ENCODE measurements around the gene SCAP.

The SCAP gene

DNA sequence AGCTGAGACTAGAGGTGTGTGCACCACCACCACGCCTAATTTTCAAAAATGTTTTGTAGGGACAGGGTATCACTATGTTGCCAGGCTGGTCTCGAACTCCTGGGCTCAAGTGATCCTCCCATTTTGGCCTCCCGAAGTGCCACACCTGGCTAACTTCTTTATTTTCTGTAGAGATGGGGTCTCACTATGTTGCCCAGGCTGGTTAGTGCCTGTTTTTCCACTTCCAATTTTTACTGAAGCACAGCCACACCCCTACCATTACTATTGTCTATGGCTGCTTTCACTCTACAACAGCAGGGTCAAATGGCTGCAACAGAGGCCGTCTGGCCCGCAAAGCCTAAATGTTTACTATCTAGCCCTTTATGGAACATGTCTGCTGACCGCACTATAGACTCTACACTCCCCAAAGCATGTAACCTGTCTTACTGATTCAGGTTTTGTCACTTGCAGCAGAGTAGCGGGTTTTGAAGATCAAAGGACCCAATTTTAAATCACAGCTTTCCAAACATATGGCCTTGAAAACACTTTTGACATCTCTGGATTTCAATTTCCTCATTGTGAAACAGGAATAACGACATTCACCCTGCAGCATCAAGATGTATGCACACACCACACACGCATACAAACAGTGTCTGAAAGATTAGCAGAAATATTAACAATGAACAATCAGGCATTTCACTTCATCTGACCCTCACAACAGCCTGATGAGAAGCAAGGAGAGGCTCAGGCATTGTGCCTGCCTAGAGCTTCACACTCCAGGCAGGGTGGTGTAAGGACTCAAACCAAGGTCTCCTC lies 46.1 kb downstream of the SCAP start:
- DNase-seq: no peak

DNA sequence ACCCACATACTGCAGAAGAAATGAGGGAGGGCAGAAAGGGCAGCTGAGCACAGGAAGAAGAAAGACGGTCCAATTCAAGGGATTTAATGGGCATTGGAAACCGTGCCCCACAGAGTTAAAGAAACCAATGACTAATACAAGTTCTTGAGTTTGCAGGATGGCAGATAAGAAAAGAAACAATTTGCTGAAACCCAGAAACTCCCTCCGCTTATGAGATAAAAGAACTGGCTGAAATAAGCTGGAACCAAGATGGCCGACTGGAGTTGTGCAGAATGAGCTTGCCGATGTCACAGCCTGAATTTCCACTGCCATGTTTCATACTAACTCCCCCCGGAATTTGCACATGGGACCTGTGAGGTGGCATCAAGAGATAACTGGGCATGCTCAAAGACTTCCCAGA lies 47.1 kb downstream of the SCAP start:
- no peak for DNase-seq

DNA sequence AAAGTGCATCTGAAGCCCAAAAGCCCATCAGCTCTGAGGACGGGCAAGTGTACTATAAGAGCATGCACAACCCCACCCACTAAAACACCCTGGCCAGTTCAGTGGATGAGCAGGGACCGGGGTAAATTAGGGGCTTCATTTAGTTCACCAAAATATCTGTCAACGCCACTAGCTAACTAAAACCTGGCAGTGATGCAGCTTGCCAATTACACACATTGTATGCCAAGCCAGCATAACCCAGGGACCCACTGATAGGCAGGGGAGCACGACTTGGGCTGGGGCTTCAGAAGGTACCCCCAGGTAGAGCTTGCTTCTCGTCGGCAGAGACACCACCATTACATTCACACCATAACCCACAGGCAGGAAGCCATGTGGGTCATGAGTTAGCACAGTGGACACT lies 47.9 kb downstream of the SCAP start:
- no peak for DNase-seq

DNA sequence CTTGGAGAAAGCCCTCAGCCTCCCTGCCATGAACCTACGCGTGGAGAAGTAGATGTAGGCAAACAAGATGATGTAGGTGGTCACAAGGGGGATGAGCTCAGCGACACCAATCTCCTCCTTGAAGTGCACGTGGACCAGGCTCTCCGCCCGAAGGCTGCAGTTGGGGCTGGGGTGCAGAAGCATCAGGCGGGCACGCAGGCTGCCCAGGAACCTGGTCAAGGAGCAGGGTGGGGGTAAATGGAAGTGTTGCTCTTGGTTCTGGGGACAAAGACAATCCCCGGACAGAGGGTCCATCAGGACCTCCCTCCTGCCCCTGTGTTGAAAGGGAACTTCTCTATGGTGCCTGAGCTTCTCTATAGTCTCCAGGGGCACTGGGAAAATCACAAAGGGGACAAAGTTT lies 49.8 kb downstream of the SCAP start:
- DNase-seq: no peak

DNA sequence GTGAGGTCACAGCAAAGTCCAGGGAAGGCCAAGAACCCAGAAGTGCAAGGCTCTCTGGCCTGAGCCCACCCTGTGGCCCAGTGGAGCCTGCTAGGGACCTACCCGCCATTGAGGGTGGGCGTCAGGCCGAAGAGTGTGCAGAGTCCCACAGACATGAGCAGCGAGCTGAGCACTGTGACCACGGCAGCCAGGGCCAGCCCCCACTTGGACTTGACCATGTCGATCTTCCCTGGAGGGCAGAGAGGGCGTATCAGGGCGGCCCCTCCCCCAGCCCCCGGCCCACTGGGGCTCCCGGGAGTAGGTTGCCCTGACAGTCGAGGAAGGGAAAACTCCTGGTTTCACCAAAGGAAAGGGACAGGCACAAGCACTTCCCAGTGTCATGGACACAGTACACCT lies 50.4 kb downstream of the SCAP start:
- DNase-seq: no peak

DNA sequence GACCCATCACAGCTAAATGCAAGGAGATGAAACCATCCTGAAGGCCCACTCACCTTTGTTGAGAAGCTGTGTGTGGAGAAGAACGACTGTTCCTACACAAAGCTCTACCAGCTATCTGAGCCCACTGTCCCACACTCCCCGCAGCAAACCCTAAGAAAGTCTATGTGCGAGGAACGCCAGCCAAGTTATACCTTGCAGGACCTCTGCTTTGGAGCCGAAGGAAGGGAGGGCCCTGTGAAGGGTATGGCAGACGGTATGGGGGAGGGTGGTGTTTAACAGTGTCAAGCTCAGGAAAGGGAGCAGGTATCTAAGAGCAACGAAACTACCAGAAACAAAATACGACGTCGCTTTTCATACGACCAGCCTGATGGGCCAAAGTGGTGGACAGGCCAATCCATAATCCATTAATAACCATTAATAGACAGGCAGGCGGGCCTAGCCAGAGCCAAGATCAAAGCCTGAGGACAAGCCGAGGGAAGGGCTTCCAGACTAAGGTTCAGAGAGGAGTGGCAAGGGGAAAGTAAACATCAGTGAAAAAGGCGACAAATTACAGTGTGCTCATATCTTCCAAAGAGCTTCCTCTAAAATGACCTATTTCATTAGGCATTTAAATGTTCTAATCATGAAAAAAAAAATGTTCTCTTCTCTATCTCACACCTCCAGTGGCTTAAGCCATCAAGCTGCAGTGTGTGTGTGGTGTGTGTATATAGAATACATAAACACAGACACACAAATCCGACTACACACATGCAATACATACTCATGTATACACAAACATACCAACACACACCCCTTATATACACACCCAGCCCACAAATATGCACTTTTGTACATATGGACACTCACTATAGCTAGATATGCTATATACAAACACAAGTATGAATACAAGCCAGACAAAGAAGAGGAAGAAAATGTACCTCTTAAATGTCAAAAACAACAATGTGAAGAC lies 51.0 kb downstream of the SCAP start:
- no peak for DNase-seq

DNA sequence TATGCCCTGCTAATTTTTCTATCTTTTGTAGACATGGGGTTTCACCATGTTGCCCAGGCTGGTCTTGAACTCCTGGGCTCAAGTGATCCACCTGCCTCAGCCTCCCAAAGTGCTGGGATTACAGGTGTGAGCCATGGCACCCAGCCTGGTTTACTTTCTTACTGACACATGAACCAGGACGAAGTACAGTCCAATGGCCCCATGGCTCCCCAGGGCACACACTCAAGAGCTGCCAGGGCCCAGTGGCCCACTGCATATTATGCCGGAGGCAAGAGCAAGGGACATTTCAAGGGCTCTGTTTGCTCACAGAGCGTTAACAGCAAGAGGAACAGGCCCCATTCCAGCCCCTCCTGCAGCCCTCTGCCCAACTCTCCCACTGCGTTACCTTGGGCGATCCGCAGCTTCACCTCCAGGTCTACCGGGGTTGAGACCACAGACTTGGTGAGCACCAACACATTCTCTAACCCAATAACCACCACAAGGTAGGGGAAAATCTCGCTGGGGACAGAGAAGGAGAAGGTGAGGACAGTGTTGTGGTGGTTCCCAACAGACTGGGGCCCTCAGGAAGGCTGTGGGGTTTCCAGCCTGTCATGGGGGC lies 52.1 kb downstream of the SCAP start:
- DNase-seq: no peak

DNA sequence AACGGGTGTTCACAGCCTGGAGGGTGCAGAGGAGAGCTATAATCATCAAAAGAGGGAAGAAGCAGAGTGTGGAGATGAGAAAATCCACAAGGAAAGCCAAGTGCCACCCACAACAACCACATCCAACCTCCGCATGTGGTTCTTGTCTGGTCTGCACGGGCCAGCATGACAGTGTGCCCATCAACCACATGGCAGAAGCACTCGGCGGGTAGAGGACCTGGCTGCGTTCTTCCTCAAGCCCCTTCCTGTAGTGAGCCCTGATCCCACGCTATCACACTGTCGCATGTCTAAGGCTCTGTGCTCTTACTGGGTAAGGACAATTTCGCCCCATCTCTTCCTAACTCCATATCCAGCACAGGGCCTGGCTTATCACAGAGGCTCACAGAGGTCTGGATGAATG lies 53.0 kb downstream of the SCAP start:
- DNase-seq: no peak

DNA sequence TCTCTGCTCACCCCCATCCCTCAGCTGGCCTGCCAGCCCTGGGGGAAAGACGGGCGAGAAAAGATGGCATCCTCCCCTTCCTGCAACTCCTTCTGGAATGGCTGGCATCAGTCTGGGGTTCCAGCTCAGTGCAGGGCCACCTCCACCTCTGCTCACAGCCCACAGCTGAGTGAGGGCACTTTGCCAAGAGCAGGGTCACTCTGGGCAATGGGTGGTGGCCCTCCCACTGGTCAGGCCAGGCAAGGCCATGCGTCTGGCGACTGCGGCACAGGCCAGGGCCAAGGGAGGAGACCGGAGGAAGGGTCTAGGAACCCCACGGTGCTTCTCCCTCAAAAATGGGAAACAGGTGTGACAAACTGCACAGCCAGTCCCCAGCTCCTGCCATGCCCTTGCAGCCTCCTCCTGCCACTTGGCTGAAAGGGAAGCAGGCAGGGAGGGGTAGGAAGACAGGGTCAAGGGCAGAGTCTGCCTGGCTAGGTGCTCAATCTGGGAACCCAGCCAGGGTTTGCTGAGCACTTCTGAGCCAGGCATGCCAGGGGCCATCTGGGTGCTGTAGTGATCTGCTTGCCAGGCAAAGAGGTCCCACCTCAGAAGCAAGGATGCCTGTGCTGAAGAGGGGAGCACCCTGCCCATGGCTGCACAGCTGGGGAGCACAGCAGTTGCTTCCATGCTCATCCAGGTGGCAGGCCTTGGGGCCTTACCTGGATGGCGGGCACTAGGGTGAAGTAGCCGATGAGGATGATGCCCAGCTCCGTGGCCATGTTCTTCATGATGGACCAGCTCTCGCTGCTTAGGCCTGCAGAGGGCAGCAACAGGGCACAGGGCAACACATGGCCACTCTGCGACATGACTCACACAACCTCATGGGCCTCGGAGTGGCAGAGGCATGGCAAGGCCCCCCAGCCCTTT lies 53.7 kb downstream of the SCAP start:
- no peak for DNase-seq

DNA sequence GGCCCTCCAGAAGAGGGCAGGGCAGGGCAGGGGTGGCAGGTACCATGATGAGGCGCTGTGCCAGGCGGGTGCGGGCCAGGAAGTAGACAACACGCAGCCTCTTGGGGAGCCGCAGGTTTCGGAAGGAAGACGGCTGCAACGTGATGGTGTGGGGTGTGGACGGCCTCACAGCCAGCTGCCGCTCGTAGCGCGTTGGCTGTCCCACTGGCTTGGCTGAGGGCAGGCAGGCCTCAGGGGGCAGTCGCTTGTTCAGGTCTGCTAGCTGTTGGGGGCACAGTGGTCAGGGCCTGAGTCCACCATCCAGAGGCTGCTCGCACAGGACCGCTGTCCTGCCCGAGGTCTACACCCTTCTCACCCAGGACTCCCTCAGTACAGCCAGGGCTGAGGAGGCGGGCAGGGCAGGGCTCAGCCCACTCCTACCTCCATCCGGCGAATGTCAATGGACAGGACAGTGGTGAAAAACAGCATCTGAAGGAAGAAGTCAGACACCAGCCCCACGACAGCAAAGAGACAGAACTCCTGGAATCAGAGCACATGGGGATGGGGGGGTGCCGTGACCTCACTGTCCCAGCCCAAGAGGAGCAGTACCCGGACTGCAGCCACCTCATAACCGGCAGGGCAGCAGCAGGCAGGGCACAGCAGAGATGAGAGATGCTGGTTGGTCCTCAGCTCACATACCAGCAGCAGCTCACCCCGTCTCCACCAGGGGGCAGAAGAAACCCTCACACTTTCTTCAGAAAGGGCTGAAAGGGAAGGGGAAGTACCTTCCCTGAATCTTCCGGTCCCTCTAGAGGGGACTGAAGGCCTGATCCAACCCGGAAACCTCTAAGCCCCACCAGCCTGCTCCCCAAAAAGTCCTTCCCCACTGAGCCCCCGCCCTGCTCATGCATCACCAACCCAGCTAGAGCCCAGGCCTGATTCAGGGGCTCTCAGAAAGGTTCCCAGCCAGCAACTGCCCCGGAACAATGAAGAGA lies 54.9 kb downstream of the SCAP start:
- DNase-seq: no peak

DNA sequence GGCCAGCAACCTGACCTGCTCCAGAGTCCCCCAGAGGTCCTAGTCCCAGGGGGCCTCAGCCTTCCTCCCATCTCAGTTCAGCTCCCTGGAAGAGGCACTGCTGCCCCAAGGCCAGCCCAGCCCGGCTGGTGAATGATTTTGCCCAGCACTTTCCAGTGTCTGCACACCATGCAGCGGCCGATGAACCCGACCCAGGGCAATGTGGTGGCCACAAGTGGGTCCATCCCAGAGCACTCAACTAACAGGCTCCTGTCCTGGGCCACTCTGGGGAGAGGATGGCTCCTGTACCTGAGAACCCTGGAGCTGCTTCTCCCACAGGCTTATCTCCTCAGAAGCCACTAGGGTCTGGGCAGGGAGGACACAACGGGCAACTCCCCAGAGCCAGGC lies 55.7 kb downstream of the SCAP start:
- no peak for DNase-seq

DNA sequence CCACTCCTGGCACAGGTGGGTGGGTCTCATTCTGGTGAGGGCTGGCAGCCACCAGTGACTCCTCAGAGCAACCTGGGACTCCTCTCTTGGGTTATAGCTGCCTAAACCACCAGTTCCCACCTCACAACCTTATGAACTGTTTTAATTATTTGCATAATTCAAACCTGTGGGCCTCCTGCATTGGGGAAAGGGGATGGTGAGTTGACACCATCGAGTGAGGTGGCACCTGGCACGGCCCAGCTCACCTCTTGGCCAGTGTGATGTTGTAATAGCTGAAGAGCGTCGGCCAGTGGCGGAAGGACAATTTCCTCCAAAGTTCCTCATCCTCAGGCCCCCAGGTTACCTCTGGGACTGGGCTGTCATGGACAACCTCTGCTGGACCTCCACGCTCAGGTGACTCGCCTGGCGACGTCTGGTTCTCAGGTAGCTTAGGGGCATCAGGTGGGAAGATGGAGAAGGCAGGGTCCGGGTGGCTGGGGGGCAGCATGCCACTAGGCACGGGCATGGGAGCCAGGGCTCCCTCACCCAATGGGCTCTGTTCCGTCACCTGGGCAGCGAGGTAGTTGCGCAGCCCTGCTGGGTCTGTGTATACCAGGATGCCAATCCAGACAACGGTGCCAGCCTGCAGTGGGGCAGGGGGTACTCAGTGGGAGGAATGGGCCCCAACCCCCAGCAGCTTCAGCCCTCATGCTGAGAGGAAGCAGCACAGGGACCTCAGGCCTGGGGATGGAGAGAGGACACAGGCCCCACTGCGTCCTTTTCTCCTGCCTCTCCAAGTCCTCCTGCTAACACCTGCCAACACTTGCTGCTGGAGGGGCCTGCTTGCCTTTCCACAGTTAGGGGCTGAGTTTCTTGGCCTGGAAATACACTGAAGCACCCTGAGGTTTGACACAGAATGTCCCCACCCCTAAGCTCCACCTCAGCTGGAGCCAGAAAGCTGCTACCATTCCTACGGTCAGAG lies 56.4 kb downstream of the SCAP start:
- DNase-seq: no peak

DNA sequence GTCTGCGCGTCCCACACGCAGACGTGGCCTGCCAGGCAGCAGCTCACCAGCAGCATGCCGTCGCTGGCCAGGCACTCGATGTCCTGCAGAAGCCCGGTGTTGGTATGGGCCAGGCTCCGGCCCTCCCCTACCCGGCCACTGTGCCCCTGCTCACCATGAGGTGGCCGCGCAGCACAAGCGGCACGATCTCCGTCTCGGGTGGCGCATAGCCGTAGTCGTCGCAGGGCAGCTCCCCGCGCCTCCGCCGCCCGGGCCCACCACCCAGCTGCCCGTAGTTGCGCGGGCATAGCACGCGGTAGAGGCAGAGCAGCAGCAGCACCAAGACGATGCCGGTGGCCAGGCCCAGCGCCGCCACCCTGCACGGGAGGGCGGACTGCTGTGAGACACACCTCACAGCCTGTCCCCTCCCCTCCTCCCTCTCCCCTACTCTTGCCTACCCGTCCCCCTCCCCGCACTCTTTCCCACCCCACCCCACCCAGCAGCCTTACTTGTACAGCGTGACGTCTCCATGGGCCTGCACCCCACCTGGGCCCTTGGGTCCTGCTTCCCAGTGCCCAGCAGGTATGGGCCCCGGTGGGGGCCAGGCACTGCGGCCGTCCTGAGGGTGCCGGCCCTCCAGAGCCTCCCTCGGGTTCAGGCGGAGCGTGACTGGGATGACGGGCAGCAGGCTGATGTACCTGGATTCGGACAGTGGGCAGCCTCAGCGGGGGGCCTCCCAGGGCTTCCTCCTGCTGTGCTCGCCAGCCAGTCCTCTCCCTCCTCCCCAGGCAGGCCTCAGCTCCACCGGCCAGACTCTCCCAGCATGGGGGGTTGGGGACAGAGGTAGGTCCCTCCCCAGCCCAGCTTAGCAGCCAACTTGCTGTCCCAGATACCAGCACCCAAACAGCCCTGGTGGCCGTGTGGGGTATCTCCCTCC lies 57.3 kb downstream of the SCAP start:
- DNase-seq: no peak

DNA sequence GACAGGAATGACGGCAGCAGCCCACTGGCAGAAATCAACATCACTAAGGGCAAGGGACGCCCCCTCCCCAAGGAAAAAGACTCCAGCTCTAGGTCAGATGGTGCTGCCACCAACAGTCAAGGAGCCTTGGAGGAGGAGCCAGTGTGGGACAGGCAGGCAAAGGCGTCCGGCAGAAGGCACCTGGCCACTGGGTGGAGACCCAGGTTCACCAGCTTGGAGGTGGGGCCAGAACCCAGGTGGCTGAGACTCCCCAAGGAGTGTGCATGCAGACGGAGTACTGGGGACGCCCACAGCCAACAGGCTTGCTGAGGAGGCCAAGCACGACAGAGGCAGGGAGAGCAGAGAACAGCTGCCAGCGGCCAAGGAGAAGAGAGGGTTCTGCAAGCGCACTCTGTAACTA lies 59.7 kb downstream of the SCAP start:
- no peak for DNase-seq

DNA sequence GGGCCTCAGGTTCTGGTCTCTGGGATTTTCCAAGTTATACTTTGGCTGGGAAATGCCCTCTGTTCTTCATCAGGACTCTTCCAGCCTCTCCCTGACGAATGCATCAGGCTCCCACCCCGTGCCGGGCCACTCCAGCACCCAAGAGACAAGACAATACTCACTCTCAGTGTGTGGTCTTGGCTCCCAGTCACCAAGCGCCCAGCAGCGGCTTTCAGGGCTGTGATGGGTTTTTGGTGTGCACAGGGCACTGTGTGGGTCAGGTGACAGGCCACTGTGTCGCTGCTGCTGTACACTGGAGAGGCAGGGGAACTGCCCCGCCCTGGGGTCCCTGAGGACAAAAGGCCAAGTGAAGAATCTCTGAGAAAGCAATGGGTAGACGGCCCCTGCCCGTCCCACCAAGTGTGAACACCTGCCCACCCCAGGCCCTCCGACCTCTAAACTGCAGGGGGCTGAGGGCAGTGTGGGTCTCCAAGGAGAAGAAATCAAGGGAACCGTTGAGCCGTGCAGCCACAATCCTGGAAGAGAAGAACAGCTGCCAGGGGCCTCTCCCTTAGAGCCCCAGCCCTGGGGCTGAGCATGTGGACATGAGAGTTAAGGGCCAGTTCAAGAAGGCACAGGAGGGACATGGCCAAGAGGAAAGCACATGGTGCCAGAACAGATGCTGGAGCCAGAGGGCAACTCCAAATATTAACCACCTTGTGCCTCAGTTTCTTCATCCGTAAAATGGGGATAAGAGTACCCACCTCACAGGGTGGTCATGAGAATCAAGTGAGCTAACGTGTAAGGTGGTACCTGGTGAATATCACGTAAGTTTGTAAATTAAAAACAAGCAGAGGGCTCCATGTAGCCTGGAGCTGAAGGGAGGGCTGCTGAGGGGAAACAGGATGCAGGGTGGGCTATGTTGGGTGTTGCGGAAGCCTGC lies 60.8 kb downstream of the SCAP start:
- no peak for DNase-seq

DNA sequence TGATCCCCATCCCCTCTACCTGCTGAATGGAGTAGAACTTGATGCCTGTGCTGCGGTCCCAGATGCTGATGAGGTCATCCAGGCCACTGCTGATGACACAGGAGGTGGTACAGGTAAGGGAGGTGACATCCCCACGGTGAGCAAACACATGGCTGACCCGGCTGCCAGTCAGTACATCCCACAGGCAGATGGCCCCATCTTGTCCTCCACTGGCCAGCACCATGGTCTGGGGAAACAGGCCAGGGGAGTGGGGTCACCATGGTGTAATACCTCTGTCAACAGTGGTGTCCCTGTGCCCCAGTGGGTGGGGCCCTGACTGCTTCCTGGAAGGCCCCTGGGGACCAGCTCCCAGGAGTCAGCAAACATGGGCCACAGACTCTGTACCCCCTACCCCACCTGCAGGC lies 61.6 kb downstream of the SCAP start:
- no peak for DNase-seq

DNA sequence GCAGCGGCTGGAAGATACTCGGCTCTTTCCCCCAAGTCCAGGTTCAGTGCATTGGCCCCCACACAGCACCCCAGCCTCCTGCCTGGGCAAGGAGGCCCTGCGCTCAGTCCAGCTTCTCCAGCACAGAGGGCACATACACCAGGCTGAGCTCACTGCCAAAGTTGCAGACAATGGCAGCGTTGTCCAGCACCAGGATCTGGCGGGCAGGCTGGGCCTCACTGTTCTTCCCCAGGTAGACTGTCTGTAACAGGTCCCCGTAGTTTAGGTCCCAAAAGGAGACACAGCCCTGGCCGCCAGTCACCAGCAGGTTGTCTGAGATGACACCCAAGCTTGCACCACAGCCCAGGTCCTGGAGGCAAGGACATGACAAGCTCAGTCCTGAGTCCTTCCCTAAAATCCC lies 62.0 kb downstream of the SCAP start:
- DNase-seq: no peak

Data from NCI-H2107 (cell line).